Activated CD4-positive, alpha-beta T cell treated with anti-CD3 and anti-CD28 coated beads, Interleukin-2, amount 50 U/mL, for 1 hour (primary cell): ENCODE data around the gene FGF14.

ENCODE experiments used
- DNase-seq: peaks from one replicate; pipeline ENCODE4 v3.0.0-alpha.2; 2020

The FGF14 gene

GRCh38 chr13:102309110-102309509, 92.7 kb downstream of the FGF14 start:
- DNase-seq: no peak

GRCh38 chr13:102302534-102302933, 99.3 kb downstream of the FGF14 start:
- no peak for DNase-seq

GRCh38 chr13:102300379-102300778, 101.5 kb downstream of the FGF14 start:
- no peak for DNase-seq

- no peak for DNase-seq
These were observed 102.5 kb downstream of the FGF14 start for GRCh38 chr13:102299366-102299765.

GRCh38 chr13:102298051-102298450, 103.8 kb downstream of the FGF14 start:
- no peak for DNase-seq

- no peak for DNase-seq
These were observed 106.4 kb downstream of the FGF14 start for GRCh38 chr13:102295316-102296048.

GRCh38 chr13:102294407-102295018, 107.3 kb downstream of the FGF14 start:
- no peak for DNase-seq

- DNase-seq: no peak
These were observed 108.1 kb downstream of the FGF14 start for GRCh38 chr13:102293723-102294122.

GRCh38 chr13:102291587-102292218, 110.1 kb downstream of the FGF14 start:
- no peak for DNase-seq

- DNase-seq: no peak
These were observed 112.2 kb downstream of the FGF14 start for GRCh38 chr13:102289606-102290005.

- DNase-seq: no peak
These were observed 115.5 kb downstream of the FGF14 start for GRCh38 chr13:102286326-102286725.

GRCh38 chr13:102280366-102280765, 121.5 kb downstream of the FGF14 start:
- no peak for DNase-seq

- DNase-seq: no peak
These were observed 124.6 kb downstream of the FGF14 start for GRCh38 chr13:102277286-102277685.

GRCh38 chr13:102276404-102276803, 125.4 kb downstream of the FGF14 start:
- no peak for DNase-seq

GRCh38 chr13:102275969-102276368, 125.9 kb downstream of the FGF14 start:
- no peak for DNase-seq

- DNase-seq: no peak
These were observed 128.7 kb downstream of the FGF14 start for GRCh38 chr13:102273111-102273510.

GRCh38 chr13:102267191-102267590, 134.7 kb downstream of the FGF14 start:
- DNase-seq: no peak

GRCh38 chr13:102261809-102262208, 140.0 kb downstream of the FGF14 start:
- DNase-seq: no peak

- no peak for DNase-seq
These were observed 140.5 kb downstream of the FGF14 start for GRCh38 chr13:102261316-102261715.

- DNase-seq: no peak
These were observed 141.6 kb downstream of the FGF14 start for GRCh38 chr13:102260256-102260655.

- DNase-seq: no peak
These were observed 146.4 kb downstream of the FGF14 start for GRCh38 chr13:102255409-102255808.

- no peak for DNase-seq
These were observed 150.0 kb downstream of the FGF14 start for GRCh38 chr13:102251817-102252216.

GRCh38 chr13:102250448-102250847, 151.4 kb downstream of the FGF14 start:
- no peak for DNase-seq

- DNase-seq: no peak
These were observed 157.1 kb downstream of the FGF14 start for GRCh38 chr13:102244607-102245227.
